Neural cell (in vitro differentiated cells): Measurements from ENCODE around the gene RFX4.

Experiments used
- CTCF ChIP-seq: fragments of 450-650 bp; IDR thresholded peaks from 2 replicates; pipeline ENCODE4 v1.5.1; 2014; ENCODE audit warnings: antibody characterized with exemption, mild to moderate bottlenecking, moderate library complexity; ENCODE audit not compliant: poor library complexity, severe bottlenecking
- EP300 ChIP-seq: fragments of 450-650 bp; conservative IDR thresholded peaks from 2 replicates; pipeline ENCODE4 v1.6.1; 2014; ENCODE audit warnings: antibody characterized with exemption, mild to moderate bottlenecking, moderate library complexity; ENCODE audit not compliant: poor library complexity, severe bottlenecking
- EZH2 ChIP-seq: fragments of 200-600, 300-800 bp; shearing (Covaris generic), sonication (generic); IDR thresholded peaks from 2 replicates; pipeline ENCODE4 v1.6.1; 2014; ENCODE audit warnings: antibody characterized with exemption, low read length, borderline replicate concordance, mild to moderate bottlenecking; ENCODE audit not compliant: insufficient read depth, poor library complexity, severe bottlenecking
- MXI1 ChIP-seq: fragments of 450-650 bp; conservative IDR thresholded peaks from 2 replicates; pipeline ENCODE4 v1.6.1; 2014; ENCODE audit warnings: antibody characterized with exemption, mild to moderate bottlenecking; ENCODE audit not compliant: poor library complexity, severe bottlenecking
- POLR2AphosphoS5 ChIP-seq: IDR thresholded peaks from 2 replicates; pipeline ENCODE4 v1.6.1; 2012
- RAD21 ChIP-seq: fragments of 450-650 bp; conservative IDR thresholded peaks from 2 replicates; pipeline ENCODE4 v1.6.1; 2014; ENCODE audit warnings: antibody characterized with exemption, mild to moderate bottlenecking, moderate library complexity
- REST ChIP-seq: IDR thresholded peaks from 2 replicates; pipeline ENCODE4 v1.6.1; 2012; ENCODE audit warnings: borderline replicate concordance
- TAF1 ChIP-seq: IDR thresholded peaks from 2 replicates; pipeline ENCODE4 v1.6.1; 2012; ENCODE audit warnings: low read depth

GRCh38 chr12:106717673-106718072 is 134.9 kb downstream of the RFX4 start:
- no peak for TF ChIP-seq RAD21
- TF ChIP-seq CTCF: no peak
- no peak for TF ChIP-seq POLR2AphosphoS5
- TF ChIP-seq EZH2: no peak
- TF ChIP-seq MXI1: no peak
- no peak for TF ChIP-seq EP300
- no peak for TF ChIP-seq TAF1
- no peak for TF ChIP-seq REST
